GM03348 (cell line): ENCODE results near the gene PADI3.

ENCODE experiments used
- DNase-seq: peaks from one replicate; pipeline ENCODE4 v3.0.0; 2012; ENCODE audit warnings: low spot score

The PADI3 gene

DNA sequence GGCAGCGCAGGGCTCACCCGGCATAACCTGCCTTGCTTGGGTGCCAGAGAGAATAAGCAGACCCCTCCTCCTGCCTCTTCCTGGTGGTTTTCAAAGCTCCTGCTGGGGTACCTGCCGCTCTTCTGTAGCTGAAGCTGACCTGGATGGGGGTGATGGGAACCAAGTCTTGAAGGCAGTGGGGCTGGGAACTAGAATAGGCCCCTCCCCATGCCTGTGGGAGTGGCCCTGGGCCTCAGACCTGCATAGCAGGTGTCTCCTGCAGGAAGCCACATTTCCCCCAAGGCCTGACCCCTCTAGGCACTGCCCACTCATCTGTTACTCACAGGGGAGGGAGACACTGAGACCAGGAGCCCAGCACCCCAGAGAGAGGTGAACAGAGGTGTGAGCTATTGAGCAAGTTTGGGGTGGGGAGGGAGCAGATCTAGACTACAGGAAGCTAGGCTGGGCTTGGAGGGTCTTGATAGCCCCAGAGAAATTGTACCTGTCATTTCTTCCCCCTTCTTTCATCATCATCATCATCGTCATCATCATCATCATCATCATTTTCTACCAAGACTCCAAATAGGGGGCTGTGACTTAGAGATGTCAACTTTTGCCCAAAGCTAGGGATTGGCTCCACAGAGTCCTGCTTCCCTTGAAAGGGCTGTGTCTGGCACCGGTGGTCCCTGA is 33.9 kb upstream of the PADI3 start:
- DNase-seq, result no peak

DNA sequence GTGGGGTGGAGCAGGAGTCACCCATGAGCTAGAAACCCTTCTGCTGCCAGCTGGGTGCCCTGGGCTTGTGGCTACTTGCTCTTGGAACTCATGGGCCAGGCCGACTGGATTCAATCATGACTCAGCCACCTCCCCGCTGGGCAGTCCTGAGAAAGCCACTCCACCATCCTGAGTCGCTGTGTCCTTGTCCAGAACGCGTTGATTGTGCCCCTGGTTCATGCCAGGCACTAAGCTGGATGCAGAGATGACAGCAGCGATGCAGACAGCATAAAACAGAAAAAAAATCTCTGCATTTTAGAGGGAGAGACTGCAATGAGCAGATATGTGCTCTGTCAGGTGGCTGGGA is 33.4 kb upstream of the PADI3 start:
- DNase-seq, result peak; percentile 42

DNA sequence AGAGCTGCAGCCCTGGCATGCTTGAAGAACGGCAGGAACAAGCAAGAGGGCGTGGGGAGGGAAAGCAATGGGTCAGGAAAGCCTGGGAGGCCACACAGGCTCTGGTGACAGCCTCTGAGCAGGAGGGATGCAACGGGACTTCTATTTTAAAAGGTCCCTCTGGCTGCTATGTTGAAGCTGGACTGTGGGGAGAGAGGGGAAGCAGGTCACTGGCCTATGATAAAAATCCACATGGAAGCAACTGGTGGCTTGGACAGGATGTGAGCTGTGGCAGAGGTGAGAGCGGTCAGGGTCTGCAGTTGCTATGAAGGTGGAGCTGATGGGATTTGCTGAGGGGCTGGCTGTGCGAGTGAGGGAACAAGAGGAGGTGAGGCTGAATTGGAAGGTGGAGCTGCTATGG is 32.8 kb upstream of the PADI3 start:
- no peak for DNase-seq

DNA sequence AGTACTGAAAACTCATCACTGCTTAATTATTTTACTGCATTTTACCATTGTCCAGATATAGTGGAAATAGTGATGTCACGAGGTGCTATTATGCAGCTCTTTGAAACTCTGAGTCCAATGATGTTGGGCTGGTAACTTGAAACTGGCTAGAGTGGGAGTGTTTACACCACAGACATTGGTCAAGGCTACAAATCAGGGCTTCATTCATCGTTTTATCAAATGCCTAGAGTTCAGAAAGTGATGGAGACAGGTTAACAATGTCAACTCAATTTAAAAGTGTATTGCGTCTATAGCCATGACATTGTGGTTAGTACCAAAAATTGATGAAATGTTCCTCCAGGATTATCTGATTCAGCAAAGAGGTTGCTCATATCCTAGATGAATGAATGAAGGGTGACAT is 31.3 kb upstream of the PADI3 start:
- no peak for DNase-seq

DNA sequence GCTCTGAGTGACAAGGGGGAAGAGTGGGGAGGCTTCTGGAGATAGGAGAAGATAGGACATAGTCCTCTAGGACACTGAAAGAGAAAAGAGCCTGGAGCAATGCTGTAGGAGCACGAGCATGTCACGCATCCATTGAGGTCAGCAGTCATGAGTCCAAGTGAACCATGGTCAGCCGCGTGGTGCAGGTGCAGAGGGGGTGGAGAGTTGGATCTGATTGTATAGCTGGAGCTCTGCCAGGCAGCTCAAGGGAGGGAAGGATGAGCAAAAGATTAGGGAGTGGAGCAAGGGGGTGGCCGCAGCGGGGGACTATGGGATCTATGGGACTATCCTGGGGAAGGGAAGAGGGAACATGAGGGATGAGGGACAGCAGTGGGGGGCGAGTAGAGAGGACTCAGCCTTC is 30.0 kb upstream of the PADI3 start:
- DNase-seq, result no peak

DNA sequence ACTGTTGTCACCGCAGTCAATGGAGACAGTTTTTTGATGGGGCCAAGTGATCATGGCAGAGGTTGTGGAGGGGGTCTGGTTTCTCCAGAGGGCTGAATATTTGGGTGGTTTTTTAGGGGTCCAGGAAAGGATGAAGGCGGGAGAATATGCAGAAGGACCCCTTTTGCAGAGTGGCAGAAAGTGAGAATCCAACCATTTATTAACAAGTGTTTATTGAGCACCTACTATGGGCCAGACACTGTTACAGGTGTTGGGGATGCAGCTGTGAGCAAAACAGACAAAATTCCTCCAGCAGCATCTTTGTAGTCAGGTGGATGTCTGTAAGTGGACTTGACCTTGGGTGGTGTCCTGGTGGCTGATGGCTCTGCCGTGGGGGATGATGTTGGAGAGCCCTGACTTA is 28.6 kb upstream of the PADI3 start:
- DNase-seq, result no peak

DNA sequence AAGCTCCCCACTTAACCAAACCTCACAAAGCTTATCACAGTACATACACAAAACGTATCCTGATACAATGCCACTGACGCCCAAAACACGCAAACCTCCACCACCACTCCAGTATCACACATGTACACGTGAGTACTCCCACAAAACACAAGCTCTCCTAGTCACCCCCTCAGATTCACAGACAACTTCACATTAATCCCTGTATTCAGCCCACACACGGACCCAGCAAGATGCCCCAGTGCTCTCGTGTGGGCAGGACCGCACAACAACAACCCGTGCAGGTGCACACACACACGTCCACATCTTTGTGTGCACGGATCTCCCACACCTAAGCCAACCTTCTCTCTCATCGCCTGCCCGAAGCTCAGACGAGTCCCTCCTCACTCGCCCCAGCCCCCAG is 26.3 kb upstream of the PADI3 start:
- no peak for DNase-seq

DNA sequence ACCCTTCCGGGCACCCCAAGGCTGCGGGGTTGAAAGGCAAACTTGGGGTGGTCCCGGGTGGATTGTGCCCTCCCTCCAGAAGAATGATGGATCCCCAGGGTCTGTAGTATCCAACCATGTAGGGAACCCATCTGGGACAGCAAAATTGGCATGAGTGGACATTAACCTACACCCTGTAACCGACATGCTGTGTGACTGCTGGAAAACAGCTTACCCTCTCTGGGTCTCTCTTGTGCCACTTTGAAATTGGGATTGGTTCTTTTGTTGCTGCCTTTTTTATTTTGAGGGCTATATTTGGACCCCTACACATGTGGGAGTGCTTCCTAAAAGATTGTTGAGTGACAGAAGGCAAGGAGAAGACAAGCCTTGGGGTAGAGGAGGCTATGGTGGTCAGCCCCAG is 24.5 kb upstream of the PADI3 start:
- no peak for DNase-seq

DNA sequence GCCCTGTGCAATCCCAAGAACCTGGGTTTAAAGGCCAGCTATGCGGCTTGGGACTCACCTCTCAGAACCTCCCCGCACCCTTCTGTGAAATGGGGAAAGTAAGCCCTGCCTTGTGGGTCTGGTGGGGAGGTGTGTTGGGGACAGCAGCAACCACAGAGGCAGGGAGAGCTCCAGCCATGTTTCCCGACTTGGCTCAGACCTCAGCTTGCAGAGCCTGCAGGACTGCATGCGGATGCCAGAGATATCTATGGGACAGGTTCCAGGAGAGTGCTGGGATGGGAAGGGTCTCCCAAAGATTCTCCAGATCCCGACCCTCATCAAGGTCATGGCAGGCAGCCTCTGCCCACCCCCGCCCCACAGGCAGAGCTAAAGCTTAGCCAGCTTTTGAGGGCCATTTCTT is 23.8 kb upstream of the PADI3 start:
- DNase-seq, result no peak

DNA sequence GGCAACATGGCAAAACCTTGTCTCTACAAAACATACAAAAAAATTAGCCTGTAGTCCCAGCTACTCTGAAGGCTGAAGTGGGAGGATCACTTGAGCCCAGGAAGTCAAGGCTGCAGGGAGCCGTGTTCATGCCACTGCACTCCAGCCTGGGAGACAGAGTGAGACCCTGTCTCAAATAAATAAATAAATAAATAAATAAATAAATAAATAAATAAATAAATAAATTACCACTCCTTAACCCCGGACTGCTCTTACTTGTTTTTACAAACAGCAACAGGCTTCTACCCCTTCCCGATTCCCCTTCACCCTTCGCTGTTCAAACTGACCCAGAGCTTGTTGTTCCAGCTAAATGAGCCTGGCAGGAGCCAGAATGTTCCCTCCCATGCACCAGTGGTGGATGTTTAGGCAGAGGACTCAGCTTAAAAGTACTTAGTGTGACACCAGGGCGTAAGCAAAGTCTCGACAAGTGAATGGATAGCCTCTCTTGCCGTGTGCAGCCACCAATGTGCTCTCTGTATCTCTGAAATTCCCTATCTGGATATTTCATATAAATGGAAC is 21.5 kb upstream of the PADI3 start:
- DNase-seq, result no peak

DNA sequence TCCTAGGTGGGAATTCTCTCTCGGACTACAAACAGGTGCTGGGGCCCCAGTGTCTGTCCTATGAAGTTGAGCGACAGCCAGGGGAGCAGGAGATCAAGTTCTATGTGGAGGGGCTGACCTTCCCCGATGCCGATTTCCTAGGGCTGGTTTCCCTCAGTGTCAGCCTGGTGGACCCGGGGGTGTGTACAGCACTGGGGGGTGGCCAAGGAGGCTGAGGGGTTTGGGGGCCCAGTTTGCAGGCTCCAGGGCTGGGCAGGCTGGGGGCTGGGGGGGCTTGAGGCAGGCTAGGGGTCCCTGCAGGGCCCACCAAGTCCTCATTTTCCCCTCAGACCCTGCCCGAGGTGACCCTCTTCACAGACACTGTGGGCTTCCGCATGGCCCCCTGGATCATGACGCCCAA is 20.3 kb upstream of the PADI3 start:
- no peak for DNase-seq

DNA sequence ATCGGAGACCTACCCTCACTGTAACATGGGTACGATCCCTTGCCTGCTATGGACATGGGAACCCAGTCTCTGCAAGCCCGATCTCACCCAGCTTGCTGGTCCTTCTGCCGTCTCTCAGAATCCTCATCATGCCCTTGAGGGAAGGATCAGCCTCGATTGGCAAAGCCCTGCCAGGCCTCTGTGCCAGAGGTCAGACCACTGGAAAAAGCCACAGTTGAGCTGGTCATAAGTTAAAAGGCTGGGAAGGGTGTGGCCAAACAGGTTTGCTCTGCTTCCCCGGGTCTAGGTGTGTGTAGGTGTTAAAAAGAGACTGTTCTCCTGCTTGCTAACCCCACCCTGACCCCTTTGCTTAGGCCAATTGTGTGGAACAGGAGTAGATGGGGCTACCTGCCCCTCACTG is 19.5 kb upstream of the PADI3 start:
- DNase-seq, result no peak

DNA sequence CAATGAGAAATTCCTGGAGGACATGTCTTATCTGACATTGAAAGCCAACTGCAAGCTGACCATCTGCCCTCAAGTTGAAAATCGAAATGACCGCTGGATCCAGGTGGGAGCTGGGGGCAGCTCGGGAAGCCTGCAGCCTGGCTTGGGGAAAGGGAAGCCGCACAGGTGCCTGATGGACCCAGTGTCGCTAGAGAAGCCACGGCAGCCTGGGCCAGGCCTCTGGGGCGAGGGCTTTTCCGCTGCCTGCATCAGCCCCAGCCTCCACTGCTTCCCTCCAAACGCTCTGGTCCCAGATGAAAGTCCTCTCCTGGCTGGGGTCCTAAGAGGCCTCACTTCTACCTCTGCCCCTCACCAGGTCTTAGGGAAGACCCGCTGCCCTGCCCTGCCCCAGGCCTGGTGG is 18.8 kb upstream of the PADI3 start:
- DNase-seq, result no peak

DNA sequence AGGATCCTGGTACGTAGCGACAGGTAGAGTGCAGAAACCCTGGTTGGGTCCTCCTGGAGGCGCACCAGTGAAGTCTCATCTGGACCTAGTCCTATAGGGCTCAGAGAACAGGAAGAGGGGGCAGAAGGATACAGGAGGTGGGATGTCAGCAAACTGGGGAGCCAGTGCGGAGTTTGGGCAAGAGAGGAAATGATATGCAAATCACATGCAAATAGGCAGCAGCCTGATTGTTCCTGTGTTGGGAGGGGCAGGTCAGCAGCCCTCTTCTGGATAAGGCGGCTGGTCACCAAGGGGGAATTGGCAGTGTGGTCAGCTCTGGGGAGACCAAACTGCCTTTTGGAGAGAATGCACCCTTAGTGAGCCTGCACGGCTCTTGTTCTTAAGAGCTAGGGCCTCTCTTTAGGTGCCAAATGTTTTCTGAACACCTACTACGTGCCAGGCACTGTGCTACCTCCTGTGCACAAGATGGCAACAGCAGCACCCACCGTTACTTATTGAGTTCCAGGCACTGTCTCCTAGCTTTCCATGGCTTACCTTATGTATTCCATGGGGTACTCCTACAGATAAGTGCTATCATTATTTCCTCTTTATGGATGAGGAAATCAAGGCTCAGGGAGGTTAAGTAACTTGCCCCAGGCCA is 18.1 kb upstream of the PADI3 start:
- DNase-seq, result no peak

DNA sequence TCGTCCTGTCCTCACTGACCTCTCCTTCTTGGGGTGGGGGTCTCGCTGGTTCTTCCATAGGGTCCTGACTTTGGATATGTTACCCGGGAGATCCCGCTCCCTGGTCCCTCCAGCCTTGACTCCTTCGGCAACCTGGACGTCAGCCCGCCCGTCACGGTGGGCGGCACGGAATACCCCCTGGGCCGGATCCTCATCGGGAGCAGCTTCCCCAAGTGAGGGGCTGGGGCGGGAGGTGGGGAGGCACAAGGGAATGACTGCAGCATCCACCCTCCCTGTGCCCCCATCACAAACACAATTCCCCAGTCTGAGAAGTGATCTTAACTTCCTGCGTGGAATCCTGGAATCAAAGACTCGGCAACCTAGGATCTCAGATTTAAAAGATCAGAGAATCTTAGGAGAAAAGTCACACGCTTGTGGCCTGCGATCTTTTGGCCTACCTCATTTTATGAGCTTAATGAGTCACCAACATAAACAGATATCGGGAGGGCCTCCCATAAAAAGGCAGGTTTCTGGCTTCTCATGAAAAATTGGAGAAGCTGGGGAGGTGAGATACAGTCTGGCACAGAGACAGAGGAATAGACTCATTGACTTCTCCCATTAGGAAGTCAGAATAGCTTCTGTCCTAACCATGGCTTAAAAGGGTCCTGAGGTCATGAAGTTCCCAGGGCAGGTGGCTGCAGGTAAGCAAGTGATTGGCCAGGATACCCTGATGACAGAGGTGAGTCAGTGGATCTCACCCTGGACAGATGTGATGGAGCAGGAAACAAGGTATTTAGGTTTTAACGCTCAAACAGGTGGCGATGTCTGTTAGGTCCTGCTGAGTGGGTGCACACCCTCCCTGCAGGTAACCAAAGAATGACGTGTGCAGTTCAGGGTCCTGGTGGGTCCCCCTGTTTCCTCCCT is 15.9 kb upstream of the PADI3 start:
- DNase-seq, result peak; percentile 75

DNA sequence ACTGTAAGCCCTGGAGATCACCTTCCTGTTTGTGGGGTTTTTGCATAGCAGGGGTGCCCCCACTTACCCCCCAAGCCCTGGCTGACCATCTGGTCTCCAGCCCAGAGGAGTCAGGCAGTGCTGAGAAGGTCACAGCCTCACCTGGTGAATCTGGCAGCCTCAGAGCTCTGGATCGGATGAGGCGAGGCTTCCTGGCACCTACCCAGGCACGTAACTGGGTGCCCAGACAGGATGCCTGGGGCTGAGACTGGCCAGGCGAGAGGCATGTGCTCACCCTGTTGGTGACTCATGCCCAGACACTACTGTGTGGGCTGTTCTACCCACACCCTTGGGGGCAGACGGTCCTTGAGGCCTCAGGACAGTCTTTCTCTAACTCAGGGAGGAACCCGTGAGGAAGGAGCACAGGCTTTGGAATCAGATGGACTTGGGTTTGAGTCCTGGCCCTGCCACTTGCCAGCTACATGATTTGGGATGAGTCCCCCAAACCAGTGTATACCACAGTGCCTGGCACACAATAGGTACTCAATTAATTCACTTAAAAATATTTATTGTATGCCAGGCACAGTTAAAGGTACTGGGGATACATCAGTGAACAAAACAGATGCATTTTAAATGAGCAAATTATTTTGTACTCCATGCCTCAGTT is 15.1 kb upstream of the PADI3 start:
- DNase-seq, result peak; percentile 96

DNA sequence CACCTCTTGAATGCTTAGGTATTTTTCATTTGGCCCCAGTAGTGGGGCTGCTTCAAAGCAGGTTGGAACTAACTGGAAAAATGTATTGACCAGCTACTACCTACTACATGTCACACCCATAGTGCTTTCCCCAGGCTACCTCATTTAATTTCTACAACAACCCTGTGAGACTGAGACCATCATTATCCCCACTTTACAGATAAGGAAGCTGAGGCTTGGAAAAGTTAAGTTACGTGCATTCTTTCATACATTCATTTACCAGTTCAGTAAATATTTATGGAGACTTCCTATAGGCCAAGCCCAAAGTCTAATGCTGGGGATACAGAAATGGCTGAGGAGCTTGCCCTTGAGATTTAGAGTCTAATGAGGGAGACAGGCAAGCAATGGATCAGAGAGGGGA is 14.5 kb upstream of the PADI3 start:
- no peak for DNase-seq

DNA sequence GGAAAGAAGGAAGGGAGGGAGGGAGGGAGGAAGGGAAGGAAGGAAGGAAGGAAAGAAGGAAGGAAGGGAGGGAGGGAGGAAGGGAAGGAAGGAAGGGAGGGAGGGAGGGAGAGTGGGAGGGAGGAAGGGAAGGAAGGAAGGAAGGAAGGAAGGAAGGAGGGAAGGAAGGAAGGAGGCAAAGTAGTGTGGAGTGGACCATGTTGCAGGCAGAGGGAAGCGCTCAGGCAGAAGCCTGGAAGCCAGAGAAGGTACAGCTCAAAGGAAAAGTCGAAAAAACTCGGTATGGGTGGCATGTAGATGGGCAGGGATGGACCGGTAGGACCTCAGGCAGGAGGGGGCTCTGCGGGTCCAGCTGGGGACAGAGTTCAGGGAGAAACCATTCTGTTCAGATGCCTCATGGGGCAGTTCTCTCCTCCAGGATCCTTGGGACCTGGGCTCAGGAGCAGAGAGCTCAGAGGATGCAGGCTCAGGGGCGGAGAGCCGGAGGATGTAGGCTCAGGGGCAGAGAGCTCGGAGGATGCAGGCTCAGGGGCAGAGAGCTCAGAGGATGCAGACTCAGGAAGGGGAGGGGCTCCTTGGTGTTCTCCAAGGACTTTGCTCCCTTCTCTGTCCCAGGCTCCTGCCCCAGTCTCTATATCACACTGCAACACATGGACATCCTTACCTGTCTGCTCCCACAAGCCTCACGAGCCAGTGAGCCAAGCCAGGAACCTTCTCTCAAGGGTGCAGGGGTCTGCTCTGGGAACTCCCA is 13.6 kb upstream of the PADI3 start:
- DNase-seq, result no peak

DNA sequence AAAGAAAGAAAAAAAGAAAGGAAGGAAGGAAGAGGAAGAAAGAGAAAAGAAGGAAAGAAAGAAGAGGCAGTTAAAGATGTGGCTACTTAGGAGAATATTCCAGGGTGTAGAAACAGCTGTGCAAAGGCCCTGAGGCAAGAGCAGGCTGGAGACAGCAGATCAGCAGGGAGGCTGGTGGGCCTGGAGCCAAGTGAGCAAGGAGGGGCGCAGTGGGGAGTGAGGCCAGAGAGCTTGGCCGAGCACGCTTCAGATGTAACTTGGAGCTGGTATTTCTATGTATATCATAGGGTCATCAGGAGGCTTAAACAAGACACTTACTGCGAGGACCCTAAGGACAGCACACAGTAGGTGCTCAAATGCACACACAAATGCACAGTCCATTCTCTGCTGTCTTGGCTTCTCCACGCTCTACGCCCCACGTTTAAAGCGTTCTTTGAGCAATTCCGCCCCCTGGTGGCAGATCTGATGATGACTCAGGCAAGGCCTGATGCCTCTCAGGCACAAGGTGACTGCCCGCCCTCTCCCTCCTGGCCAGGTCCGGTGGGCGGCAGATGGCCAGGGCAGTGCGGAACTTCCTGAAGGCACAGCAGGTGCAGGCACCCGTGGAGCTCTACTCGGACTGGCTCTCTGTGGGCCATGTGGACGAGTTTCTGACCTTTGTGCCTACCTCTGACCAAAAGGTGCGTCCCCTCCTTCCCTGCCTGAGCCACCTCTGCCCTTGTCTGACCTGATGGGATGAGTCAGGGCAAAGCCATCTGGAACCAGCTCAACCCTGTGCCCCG is 11.9 kb upstream of the PADI3 start:
- peak; percentile 90 for DNase-seq

DNA sequence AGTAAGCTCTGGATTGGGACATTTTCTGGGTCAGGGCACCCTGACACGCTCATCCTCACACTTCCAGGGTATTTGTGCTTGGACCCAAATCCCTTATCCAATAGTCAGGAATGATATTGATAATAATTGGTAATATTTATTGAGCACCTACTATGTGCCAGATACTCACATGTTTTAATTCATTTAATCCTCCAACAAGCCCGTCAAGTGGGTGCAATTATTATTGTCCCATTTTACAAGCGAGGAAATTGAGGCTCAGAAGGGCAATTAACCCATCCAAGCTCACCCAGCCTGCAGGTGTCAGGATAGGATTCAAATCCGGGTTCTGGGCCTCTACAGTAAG is 11.4 kb upstream of the PADI3 start:
- no peak for DNase-seq

DNA sequence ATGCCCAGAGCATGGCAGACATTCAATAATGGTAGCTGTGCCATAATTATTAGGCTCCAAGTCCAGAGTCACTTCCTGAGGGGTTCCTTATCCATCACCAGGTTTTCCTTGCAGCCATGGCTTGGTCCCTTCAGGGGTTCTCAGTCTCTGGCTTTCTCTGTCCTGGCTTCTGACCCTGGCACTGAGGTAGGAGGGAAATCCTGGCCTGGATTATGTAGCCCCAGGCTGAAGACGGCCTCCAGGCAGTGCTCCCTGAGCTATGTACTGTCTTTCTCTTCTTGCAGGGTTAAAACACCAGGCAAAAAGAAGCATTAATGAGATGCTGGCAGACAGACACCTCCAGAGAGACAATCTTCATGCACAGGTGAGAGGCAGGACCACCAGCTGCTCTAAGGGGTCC is 9.5 kb upstream of the PADI3 start:
- DNase-seq, result peak; percentile 82
